NCI-H82 (cell line): ENCODE data around the gene AGPAT2.
A peak's percentile ranks its signal among the peaks of the same experiment; 100 is the strongest.

Experiments used
- DNase-seq: peaks from one replicate; lab custom pipeline; 2025; lab: John Stamatoyannopoulos, UW

Gene AGPAT2

GRCh38 chr9:136625101-136626065 lies 61.9 kb downstream of the AGPAT2 start:
- DNase-seq = peak; percentile 70

- no peak for DNase-seq
Measured at GRCh38 chr9:136624184-136624951, 62.9 kb downstream of the AGPAT2 start.

- DNase-seq = no peak
Measured at GRCh38 chr9:136623842-136624183, 63.4 kb downstream of the AGPAT2 start.
